Pancreas (tissue), 10 donors: Measurements from ENCODE around the gene TSC22D4. TPM values are rescaled to one million over a fixed set of nuclear protein-coding genes. Genes with fewer than 3 reads are reported as not detected.

Experiments
- ATAC-seq, 4 donors: fragments of 200-7000 bp; cut with Tn5 transposase; one replicate each; pipeline versions ENCODE4 v1.8.0 to v1.9.1; 2020; ENCODE audit warnings: mild to moderate bottlenecking in 4 of 4, moderate library complexity in 4 of 4
- DNase-seq, 6 donors: peaks; one replicate each; pipeline ENCODE4 v3.0.0-alpha.2; 2020
- FAIRE-seq: peaks from 2 replicates; lab custom pipeline; 2012; peaks lifted over from hg19 to GRCh38; lab: Jason Lieb, UNC
- H3K27ac ChIP-seq, 4 donors: fragments of 200-600 bp; sonication (generic); 1 replicate in 3 of 4; 2 replicates in 1 of 4; pipeline versions ENCODE4 v1.5.0 to v1.8.0; 2020
- H3K27me3 ChIP-seq, 4 donors: fragments of 200-600 bp; one replicate each; pipeline ENCODE4 v1.8.0; 2021
- H3K36me3 ChIP-seq, 3 donors: fragments of 200-600 bp; sonication (generic) in 1 of 3; one replicate each; pipeline versions ENCODE4 v1.5.0 to v1.8.0; 2020 to 2021
- H3K4me1 ChIP-seq, 3 donors: fragments of 200-600 bp; one replicate each; pipeline ENCODE4 v1.8.0; 2021
- H3K4me3 ChIP-seq, 4 donors: fragments of 200-600 bp; sonication (generic) in 2 of 4; one replicate each; pipeline versions ENCODE4 v1.5.0 to v1.8.0; 2020 to 2021
- H3K9me3 ChIP-seq, 4 donors: fragments of 200-600 bp; one replicate each; pipeline ENCODE4 v1.8.0; 2021
- WGBS, 2 donors: extraction: QIAGEN DNeasy Blood & Tissue Kit; methylation state at CpG; one replicate each; pipeline ENCODE4 v1.1.7; 2013; 5-methylcytosine and 5-hydroxymethylcytosine counted together
- intact Hi-C, 3 donors: fragments of 100-400 bp; cut with DNase I; formaldehyde crosslinking; loops; one replicate each; pipeline versions ENCODE4 v1.11.1 to v1.14.2; 2022
- polyA plus RNA-seq, 2 donors: library from polyadenylated mRNA; stranded (reverse); fragments of 200-250 nt; gene quantifications; one replicate each; pipeline ENCODE4 v1.2.3, GENCODE V29; 2013
- total RNA-seq, 6 donors: library from RNA; stranded (reverse); fragmentation: NEBNext Ultra II Directional in 4 of 6; extraction: Animal tissue kit (Norgen Biotek cat#: 25700) in 4 of 6; gene quantifications; one replicate each; pipeline versions ENCODE4 v1.2.1 to v1.2.4, GENCODE V29; 2021 to 2023
- TF ChIP-seq, protein P1 (sequence below), 4 donors: fragments of 200-600 bp; sonication (generic) in 3 of 4; IDR thresholded peaks; one replicate each; pipeline versions ENCODE4 v1.5.0 to v1.8.0; 2021; ENCODE audit warnings: antibody characterized with exemption in 4 of 4
- donor health status: healthy with polysubstance abuse.
- donor health status: DM: no; HTN: no; CAD: no; lungs with moderate emphysema.
- donor health status: DM: no; HTN: no; CAD: no.
- donor health status: control.
- donor health status: control.
- donor health status: Bipolar disorder and iron deficiency.
- donor health status: DM: yes; HTN: yes; CAD: no.
- donor health status: DM: no; HTN: no; CAD: no.
- donor health status: DM: no; HTN: no; CAD: no.
- donor health status: DM: yes; HTN: yes; CAD: no.

Gene TSC22D4
- total and polyA plus RNA-seq, 8 donors = 17.4 to 44.6 (median 20.8) TPM

DNA sequence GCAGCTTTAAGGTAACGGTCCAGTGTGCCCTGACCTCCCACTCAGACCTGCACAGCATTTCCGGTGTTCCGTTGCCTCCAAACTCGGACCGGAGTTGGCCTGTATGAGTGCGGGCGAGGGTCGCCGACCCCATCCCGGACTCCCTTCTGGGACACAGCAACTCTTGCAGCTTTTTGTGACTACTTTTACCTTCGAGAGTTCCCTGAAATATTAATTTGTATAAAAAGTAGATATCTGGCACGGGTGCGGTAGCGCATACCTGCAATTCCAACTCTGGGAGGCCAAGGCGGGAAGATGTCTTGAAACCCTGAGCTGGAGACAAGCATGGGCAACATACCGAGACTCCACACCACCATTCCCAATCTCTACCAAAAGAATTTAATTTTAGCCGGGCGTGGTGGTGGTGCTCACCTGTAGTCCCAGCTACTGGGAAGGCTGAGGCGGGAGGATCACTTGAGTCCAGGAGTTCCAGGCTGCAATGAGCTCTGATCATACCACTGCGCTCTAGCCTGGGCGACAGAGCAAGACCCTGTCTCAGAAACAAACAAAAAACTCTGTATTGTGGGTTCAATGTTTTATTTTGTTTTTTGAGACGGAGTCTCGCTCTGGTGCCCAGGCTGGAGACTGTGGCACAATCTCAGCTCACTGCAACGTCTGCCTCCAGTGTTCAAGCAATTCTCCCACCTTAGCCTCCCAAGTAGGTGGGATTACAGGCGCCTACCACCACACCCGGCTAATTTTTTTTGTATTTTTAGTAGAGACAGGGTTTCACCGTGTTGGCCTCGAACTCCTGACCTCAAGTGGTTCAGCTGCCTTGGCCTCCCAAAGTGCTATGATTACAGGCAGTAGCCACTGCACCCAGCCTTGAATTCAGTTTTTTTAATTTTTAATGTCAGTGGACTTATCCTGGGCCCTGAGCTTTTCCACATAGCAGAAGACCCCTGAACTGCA, 41.6 kb downstream of the TSC22D4 start:
- Histone ChIP-seq H3K9me3 (no peaks in the 10 kb centered on the region), H3K27me3 (no peaks in the 10 kb centered on the region), H3K4me3 (peak overlapping the region in 2 of 4 donors; percentile 87 to 88), H3K27ac (peak overlapping the region in 1 of 4 donors; percentile 94), H3K4me1 (peaks cover 0 to 10% (median 7%) of the 10 kb centered on the region in 3 donors), H3K36me3 (peaks cover 0 to 12% (median 0%) of the 10 kb centered on the region in 3 donors)
- WGBS, 2 donors = 87 to 90% methylated on average over 28 of the region's 28 CpGs
- DNase-seq = peak in 4 of 6 donors; percentile 21 to 53 (median 36)
- TF ChIP-seq, protein P1, sequence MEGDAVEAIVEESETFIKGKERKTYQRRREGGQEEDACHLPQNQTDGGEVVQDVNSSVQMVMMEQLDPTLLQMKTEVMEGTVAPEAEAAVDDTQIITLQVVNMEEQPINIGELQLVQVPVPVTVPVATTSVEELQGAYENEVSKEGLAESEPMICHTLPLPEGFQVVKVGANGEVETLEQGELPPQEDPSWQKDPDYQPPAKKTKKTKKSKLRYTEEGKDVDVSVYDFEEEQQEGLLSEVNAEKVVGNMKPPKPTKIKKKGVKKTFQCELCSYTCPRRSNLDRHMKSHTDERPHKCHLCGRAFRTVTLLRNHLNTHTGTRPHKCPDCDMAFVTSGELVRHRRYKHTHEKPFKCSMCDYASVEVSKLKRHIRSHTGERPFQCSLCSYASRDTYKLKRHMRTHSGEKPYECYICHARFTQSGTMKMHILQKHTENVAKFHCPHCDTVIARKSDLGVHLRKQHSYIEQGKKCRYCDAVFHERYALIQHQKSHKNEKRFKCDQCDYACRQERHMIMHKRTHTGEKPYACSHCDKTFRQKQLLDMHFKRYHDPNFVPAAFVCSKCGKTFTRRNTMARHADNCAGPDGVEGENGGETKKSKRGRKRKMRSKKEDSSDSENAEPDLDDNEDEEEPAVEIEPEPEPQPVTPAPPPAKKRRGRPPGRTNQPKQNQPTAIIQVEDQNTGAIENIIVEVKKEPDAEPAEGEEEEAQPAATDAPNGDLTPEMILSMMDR (IDR thresholded peaks at IDR 0.05) = no peak
- intact Hi-C loops = no loop called here
- no peak for ATAC-seq
- FAIRE-seq = no peak

DNA sequence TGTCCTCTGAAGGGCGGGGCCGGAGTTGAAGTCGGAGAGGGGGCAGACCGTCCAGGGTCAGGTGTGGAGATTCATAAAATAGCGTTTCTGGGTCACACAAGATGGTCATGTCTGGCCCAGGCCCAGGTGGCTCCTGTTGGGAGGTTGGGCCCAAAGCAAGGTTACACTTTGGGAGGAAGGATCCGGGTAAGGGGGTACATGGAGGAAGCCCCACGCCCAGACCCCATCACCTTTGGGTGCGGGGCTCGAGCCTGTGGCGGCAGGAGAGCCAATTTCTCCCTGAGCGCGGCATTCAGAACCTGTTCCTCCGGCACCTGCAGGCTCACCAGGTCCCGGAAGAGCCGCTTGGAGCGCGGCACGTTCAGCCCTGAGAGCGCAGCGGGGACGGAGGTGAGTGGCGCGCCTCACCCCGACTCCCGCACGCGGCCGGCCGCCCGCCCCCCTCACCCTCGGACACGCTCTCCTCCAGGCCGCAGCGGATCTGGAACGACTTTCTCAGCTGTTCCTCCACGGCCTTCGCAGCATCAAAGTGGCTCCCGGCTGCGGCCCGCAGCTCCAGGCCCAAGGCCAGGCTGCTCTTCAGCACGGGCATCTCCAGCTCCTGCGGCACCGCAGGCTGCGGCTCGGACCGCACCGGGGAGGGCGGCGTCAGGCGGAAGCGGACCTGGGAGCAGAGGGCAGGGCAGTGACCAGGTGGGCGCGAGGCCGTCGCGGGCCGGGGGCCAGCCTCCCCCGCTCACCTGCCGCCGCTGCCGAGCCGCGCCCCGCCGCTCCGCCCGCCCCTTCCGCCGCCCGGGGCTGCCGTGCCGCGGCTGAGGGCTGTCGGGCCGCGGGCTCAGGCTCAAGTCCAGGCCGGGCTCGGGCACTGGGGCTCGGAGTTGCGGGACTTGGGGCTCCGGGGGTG, 43.4 kb downstream of the TSC22D4 start:
- 1% methylated on average over 56 to 81 of the region's 81 CpGs for WGBS, 2 donors
- peak overlapping the region; percentile 70 to 88 (median 82) for H3K4me3 ChIP-seq
- no peaks in the 10 kb centered on the region for H3K9me3 ChIP-seq
- peak overlapping the region; percentile 86 to 94 (median 92) for H3K27ac ChIP-seq
- TF ChIP-seq, protein P1 (IDR thresholded peaks at IDR 0.05) = no peak
- ATAC-seq (peak; percentile 42 to 61 (median 50)), FAIRE-seq (no peak), DNase-seq (peak; percentile 43 to 86 (median 64))
- intact Hi-C loops = no loop called here
- no peaks in the 10 kb centered on the region for H3K27me3 ChIP-seq
- peaks cover 0 to 12% (median 0%) of the 10 kb centered on the region in 3 donors for H3K36me3 ChIP-seq
- H3K4me1 ChIP-seq = peaks cover 0 to 19% (median 10%) of the 10 kb centered on the region in 3 donors

DNA sequence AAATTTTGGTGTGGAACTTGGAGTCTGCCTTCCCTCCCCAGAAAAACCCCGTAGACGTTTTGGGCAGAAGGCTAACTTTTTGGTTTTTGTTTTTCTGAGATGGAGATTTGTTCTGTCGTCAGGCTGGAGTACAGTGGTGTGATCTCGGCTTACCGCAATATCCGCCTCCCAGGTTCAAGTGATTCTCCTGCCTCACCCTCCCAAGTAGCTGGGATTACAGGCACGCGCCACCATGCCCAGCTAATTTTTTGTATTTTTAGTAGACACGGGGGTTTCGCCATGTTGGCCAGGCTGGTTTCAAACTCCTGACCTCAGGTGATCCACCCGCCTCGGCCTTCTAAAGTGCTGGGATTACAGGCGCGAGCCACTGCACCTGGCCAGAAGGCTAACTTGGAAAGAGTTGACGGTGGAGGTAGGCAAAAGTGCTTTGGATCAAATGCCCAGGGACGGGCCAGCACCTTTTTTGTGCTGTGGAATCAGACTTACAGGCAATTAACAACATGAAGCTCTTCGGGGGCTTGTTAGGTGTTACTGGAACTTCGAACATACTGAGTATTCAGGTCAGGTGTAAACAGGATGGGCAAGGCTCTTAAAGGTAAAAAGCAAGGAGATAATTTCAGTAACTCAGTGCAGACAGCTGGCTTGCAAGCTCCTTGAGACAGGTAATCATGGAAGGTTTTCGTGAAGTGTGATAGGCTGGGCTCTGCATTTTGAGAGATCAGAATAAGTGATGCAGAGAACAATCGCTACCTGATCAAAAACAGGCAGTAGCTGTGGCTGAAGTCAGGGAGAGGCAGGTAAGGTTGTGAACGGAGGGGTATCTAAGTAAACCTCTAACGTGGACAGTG, 44.5 kb downstream of the TSC22D4 start:
- Histone ChIP-seq H3K27ac (peak overlapping the region in 2 of 4 donors; percentile 94), H3K9me3 (no peaks in the 10 kb centered on the region), H3K36me3 (peaks cover 0 to 12% (median 0%) of the 10 kb centered on the region in 3 donors), H3K27me3 (no peaks in the 10 kb centered on the region), H3K4me1 (peaks cover 0 to 20% (median 10%) of the 10 kb centered on the region in 3 donors), H3K4me3 (peak overlapping the region in 3 of 4 donors; percentile 77 to 88 (median 87))
- 73 to 76% methylated on average over 22 of the region's 22 CpGs for WGBS, 2 donors
- no peak for DNase-seq
- intact Hi-C loops = no loop called here
- no peak for ATAC-seq
- TF ChIP-seq, protein P1 (IDR thresholded peaks at IDR 0.05) = no peak
- FAIRE-seq = no peak

DNA sequence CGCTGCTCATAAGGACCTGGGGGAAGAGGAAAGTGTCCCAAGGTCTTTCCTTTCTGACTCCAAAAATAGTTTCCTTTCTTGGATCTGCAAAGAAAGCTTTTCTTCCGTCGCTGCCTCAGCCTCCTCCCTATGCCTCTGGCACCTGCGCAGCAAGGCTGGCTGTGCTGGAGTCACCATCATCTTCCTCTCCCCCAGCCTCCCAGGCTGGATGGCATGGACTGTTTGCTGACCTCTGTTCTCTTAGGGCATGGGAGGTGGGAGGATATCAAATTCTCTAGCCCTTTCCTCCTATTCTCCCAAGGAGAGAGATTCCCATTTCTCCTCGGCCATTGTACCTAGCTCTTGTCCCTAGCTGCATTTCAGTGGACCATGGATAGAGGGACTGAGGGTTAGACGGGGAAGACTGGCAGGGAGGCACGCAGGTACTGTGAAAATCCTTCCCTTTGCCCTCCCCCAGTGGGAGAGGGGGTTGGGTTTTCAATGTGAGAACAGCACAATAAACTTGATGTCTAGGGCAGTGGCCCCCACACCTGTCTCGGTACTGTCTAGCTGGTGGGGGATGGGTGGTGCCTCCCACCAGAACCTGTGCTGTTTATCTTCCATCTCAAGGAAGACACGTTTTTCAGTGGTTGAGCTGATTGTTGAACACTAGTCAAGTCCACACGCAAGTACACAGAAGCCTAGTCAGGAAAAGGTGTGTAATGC, 45.3 kb downstream of the TSC22D4 start:
- Histone ChIP-seq H3K27ac (no peak overlapping the region), H3K4me1 (peaks cover 0 to 20% (median 10%) of the 10 kb centered on the region in 3 donors)
- 85 to 87% methylated on average over 10 of the region's 10 CpGs for WGBS, 2 donors

More for the DNA sequence above, 45.3 kb downstream of the TSC22D4 start:
- TF ChIP-seq, protein P1 (IDR thresholded peaks at IDR 0.05) = no peak
- H3K27me3 ChIP-seq = no peaks in the 10 kb centered on the region
- no peak for DNase-seq
- no peak for FAIRE-seq
- peaks cover 0 to 12% (median 0%) of the 10 kb centered on the region in 3 donors for H3K36me3 ChIP-seq
- H3K4me3 ChIP-seq = no peak overlapping the region
- ATAC-seq = no peak
- H3K9me3 ChIP-seq = no peaks in the 10 kb centered on the region
- intact Hi-C loops = no loop called here
